EL (cell line): ENCODE data around the gene BLVRB.
"Not testable (repeated sequence)": the region's sequence is repeated elsewhere in the genome, so short reads cannot be mapped to it uniquely, and the experiment has no call there.

Experiments
- DNase-seq: peaks from one replicate; pipeline ENCODE4 v3.0.0-alpha.2; 2016

Gene BLVRB

DNA sequence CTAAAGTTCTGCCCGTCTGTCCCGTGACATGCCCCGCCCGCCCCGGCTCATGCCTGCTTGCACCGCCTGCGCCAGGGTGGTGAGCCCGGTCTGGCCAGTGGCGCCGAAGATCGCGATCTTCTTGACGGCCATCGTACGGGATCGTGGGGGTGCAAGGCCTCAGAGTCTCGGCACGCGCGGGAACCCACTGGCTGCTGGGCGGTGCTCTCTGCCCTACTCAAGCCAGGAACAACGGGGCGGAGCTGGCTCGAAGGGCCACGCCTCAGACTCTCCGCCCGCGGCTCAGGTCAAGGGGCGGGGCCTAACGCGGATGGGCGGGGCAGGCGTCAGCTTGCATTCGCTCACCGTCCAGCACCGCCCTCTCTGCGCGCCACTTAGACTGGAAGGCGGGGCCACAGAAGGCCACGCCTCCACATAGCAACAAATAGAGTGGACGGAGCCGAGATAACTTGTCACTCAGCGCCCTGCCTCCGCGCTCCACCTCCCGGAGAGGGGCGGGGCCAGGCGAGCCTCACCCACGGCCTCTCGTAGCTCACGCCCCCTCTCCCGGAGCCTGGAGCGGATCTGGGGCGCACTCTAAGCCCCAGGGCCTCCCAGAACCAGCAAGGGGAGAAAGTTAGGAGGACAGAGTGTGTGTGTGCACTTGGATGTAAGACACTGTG, at the start of gene BLVRB:
Gene BLVRB (minus strand): TSS at position 189 of the 662 bp plus-strand sequence. CDS start 57 bp downstream, at position 132.
- peak; percentile 99 for DNase-seq

- DNase-seq, result no peak
Measured at GRCh38 chr19:40513741-40514315, 48.3 kb upstream of the BLVRB start.

DNA sequence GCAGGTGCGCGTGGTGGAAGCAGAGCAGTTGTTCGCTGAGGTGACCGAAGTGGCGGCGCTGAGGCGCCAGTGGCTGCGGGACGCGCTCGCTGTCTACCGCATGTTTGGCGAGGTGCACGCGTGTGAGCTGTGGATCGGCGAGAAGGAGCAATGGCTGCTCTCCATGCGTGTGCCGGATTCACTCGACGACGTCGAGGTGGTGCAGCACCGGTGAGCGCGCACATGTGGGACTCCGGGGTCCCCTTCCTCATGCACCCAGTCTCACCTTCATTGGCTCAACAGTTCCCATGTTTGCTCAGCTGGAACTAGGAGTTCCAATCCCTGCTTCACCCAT, 47.8 kb upstream of the BLVRB start:
- no peak for DNase-seq

GRCh38 chr19:40512473-40513344, 47.2 kb upstream of the BLVRB start:
- DNase-seq, result no peak

- no peak for DNase-seq
Measured at GRCh38 chr19:40512110-40512472, 46.5 kb upstream of the BLVRB start.

GRCh38 chr19:40511487-40511886, 45.9 kb upstream of the BLVRB start:
- DNase-seq, result no peak

- DNase-seq, result peak; percentile 56
Measured at GRCh38 chr19:40510526-40511115, 45.1 kb upstream of the BLVRB start.

- no peak for DNase-seq
Measured at GRCh38 chr19:40508739-40509260, 43.3 kb upstream of the BLVRB start.

DNA sequence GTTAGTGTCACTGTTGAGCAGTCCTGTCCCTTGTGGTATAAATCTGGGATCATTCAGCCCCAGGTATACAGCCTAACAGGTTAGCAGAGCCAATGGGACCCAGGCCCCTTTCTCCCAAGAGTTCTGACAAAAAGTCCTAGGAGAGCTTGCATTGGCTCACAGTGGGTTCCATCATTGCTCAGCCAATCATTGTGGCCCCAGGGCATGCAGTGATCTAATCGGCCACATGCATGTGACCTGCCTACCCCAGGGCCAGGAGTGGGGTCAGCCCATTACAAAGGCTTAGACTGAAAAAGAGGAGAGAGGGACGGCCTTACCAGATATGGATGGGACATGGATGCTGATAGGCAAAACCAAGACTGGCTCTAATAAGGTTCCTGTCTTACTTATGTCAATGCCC, 42.3 kb upstream of the BLVRB start:
- DNase-seq, result no peak

DNA sequence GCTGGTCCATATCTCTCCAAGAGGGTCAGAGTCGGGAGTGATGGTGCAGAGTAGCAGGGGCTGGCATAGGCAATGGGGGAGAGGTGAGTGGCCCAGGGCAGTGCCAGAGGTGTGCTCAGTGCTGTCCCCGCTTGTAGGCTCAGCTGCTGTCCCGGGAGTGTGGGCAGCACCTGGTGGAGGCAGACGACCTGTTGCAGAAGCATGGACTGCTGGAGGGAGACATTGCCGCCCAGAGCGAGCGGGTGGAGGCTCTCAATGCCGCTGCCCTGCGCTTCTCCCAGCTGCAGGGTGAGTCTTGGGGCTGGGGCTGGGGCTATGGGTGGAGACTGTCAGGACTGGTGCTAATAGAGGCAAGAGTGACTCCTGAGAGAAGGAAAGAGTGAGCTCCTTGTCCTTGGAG, 40.6 kb upstream of the BLVRB start:
- DNase-seq, result no peak

DNA sequence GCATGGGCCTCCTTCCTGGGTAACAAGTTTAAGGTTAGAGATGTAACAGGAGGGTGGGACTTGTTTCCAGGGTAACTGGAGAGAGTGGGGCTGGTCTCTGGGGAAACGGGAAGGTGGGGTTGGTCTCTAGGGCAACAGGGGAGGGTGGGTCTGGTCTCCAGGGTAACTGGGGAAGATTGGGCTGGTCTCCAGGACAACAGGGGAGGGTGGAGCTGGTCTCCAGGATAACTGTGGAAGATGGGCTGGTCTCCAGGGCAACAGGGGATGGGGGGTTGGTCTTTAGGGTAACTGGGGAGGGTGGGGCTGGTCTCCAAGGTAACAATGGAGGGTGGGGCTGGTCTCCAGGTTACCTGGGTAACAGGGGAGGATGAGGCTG, 37.8 kb upstream of the BLVRB start:
- DNase-seq, result no peak

DNA sequence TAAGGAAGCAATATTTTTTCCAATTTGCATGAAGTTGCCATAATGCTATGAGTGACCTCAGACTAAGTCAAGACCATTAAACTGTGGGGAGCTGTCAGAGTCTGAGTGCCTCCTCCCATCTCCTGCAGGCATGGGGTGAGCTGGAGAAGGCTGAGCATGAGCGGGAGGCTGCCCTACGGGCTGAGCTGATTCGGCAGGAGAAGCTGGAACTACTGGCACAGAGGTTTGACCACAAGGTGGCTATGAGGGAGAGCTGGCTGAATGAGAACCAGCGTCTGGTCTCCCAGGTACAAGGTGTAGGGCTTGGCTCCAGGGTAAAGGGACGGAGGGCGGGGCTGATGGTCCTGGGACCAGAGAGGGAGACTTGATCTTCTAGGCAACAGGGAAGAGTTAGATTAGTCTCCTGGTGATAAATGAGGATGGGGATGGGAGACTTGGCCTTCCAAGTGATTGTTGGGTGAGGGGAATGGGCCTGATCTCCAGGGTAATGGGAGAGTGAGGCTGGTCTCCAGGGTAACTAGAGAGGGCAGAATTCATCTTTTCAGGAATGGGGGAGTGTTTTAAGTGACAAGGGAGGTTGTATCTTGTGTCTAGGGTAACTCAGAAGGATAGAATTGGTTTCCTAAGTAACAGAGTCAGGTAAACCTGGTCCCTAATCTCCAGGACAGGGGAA, 37.2 kb upstream of the BLVRB start:
- DNase-seq, result no peak

GRCh38 chr19:40502081-40502480, 36.5 kb upstream of the BLVRB start:
- no peak for DNase-seq

DNA sequence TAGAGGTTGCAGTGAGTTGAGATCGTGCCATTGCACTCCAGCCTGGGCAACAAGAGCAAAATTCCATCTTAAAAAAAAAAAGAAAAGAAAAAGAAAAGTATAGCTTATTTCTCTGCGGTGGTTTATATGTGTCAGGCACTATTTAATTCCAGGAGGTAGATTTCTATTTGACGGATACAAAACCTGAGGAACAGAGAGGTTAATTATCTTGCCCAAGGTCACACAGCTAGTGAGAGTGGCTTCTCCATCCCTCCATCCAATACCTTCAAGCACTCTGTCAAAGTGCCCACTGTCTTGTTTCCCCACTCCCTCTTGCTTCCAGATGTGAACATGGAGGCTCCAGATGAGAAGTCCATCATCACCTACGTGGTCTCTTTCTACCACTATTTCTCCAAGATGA, 36.1 kb upstream of the BLVRB start:
- DNase-seq, result no peak

GRCh38 chr19:40500678-40501530, 35.4 kb upstream of the BLVRB start:
- DNase-seq, result not testable (repeated sequence)

GRCh38 chr19:40499320-40499719, 33.8 kb upstream of the BLVRB start:
- no peak for DNase-seq

- DNase-seq, result no peak
Measured at GRCh38 chr19:40497214-40497613, 31.7 kb upstream of the BLVRB start.

DNA sequence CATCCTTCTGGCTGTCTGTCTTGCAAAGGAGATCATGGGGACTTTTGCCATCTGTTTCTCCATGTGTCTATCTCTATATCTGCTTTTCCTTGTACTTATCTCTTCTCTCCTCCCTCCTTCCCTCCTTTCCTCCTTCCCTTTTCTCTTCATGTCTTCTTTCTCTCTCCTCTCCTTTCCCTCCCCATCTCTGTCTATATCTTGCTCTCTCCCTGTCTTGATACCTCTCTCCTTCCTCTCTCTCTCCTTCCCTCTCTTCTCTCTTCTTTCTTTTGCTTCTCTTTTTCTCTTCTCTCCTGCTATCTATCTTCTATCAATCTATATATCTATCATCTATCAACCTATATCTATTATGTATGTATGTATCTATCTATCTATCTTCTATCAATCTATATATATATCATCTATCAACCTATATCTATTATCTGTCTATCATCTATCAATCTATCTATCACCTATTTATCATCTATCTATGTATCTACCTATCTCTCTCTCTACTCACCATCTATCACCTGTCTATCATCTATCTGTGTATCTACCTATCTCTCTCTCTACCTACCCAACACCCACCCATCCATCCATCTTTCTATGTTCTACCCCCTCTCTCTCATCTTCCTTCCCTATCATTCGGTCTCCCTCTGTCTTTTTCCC, 28.8 kb upstream of the BLVRB start:
- DNase-seq, result no peak

DNA sequence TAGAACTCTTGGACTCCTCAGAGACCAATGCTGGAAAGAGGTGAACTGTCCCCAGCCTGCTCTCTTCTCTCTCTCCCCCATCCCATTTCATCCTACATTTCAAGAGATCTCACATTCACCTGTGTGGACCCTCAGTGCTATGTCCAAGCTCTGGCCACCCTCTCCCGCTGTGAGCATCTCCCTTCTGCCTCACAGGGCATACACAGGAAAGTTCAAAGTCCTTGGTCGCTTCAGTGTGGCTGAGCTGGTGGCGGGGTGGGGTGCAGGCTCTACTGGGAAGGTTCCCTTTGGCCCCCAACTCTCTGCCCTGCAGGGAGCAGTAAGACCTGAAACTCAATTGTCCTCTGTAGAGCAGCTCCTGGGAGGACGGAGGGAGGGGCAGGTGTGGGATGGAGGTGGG, 28.2 kb upstream of the BLVRB start:
- DNase-seq, result no peak

DNA sequence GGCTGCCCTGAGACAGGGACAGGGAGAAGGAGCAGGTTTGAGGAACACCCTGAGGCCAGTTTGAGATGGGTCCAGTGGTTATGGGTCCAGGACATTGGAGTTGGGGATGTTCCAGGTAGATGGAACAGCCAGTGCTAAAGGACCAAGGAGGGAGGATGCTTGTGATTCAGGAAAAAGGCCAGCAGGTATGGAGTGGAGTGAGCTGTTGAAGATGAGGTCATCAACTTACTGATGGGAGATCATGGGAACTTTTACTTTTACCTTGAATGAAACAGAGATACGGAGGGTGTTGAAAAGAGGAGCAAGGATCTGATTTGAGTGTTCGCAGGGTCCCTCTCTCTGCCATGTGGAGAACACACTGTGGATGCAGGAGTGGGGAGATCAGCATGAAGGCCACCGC, 26.7 kb upstream of the BLVRB start:
- no peak for DNase-seq

DNA sequence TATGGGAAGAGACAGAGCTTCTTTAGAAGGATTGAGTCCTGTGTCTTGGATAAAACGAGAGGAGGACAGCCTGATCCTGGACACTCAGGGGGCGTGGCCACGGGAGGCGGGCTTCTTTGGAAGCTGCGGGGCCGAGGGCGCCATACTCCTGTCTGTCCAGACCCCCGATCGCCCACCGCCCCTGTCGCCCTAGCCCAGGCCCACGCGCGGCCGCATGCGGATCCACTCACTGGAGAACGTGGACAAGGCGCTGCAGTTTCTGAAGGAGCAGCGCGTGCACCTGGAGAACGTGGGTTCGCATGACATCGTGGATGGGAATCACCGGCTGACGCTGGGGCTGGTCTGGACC, 24.3 kb upstream of the BLVRB start:
- no peak for DNase-seq

- no peak for DNase-seq
Measured at GRCh38 chr19:40486017-40486416, 20.5 kb upstream of the BLVRB start.
